Large intestine (tissue), 12 donors: ENCODE results near the gene SLC9A8. TPM values are rescaled to one million over a fixed set of nuclear protein-coding genes. Genes with fewer than 3 reads are reported as not detected.

ENCODE experiments used
- DNase-seq, 2 donors: peaks; one replicate each; pipeline versions ENCODE4 v3.0.0 to v3.0.0-alpha.2; 2013
- H3K27ac ChIP-seq: one replicate; pipeline ENCODE4 v1.5.1; 2013; ENCODE audit warnings: low read length
- H3K27me3 ChIP-seq: 2 replicates; pipeline ENCODE4 v1.6.1; 2013; ENCODE audit warnings: low read length; ENCODE audit not compliant: control insufficient read depth, insufficient read depth
- H3K36me3 ChIP-seq: 2 replicates; pipeline ENCODE4 v1.6.1; 2013; ENCODE audit warnings: low read length; ENCODE audit not compliant: control insufficient read depth, insufficient read depth
- H3K4me1 ChIP-seq: one replicate; pipeline ENCODE4 v1.6.1; 2013; ENCODE audit warnings: low read length; ENCODE audit not compliant: control insufficient read depth, insufficient read depth
- H3K4me3 ChIP-seq: one replicate; pipeline ENCODE4 v1.5.1; 2013; ENCODE audit warnings: low read length
- H3K9me3 ChIP-seq: one replicate; pipeline ENCODE4 v1.6.1; 2013; ENCODE audit warnings: mild to moderate bottlenecking, low read depth, low read length, moderate library complexity; ENCODE audit not compliant: control insufficient read depth
- WGBS: methylation state at CpG from one replicate; pipeline ENCODE4 v1.1.5; 2013; ENCODE audit warnings: low lambda C conversion rate; ENCODE audit not compliant: insufficient coverage; 5-methylcytosine and 5-hydroxymethylcytosine counted together
- long read RNA-seq, 11 donors: transcript quantifications; one replicate each; lab custom pipeline, GENCODE V29; 2026
- polyA plus RNA-seq: library from polyadenylated mRNA; unstranded; fragments of 120-200 nt; gene quantifications from one replicate; pipeline ENCODE4 v1.2.1, GENCODE V29; 2013

The SLC9A8 gene, protein sequence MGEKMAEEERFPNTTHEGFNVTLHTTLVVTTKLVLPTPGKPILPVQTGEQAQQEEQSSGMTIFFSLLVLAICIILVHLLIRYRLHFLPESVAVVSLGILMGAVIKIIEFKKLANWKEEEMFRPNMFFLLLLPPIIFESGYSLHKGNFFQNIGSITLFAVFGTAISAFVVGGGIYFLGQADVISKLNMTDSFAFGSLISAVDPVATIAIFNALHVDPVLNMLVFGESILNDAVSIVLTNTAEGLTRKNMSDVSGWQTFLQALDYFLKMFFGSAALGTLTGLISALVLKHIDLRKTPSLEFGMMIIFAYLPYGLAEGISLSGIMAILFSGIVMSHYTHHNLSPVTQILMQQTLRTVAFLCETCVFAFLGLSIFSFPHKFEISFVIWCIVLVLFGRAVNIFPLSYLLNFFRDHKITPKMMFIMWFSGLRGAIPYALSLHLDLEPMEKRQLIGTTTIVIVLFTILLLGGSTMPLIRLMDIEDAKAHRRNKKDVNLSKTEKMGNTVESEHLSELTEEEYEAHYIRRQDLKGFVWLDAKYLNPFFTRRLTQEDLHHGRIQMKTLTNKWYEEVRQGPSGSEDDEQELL
- polyA plus RNA-seq, result 11.3 TPM
- long read RNA-seq, donor 1, result 0 reads
- long read RNA-seq, donor 2, full-length matches to known transcripts, result 3 of 3 reads
- long read RNA-seq, donor 2, partial matches to known transcripts, result 0 of 3 reads
- long read RNA-seq, donor 2, other reads (novel, unspliced or antisense), result 0 of 3 reads
- long read RNA-seq, donor 3, full-length matches to known transcripts, result 1 of 1 reads
- long read RNA-seq, donor 3, partial matches to known transcripts, result 0 of 1 reads
- long read RNA-seq, donor 3, other reads (novel, unspliced or antisense), result 0 of 1 reads
- long read RNA-seq, donor 4, result 0 reads
- long read RNA-seq, donor 5, result 0 reads
- long read RNA-seq, donor 6, full-length matches to known transcripts, result 2 of 2 reads
- long read RNA-seq, donor 6, partial matches to known transcripts, result 0 of 2 reads
- long read RNA-seq, donor 6, other reads (novel, unspliced or antisense), result 0 of 2 reads
- long read RNA-seq, donor 7, full-length matches to known transcripts, result 1 of 1 reads
- long read RNA-seq, donor 7, partial matches to known transcripts, result 0 of 1 reads
- long read RNA-seq, donor 7, other reads (novel, unspliced or antisense), result 0 of 1 reads
- long read RNA-seq, donor 8, full-length matches to known transcripts, result 1 of 1 reads
- long read RNA-seq, donor 8, partial matches to known transcripts, result 0 of 1 reads
- long read RNA-seq, donor 8, other reads (novel, unspliced or antisense), result 0 of 1 reads
- long read RNA-seq, donor 9, full-length matches to known transcripts, result 3 of 3 reads
- long read RNA-seq, donor 9, partial matches to known transcripts, result 0 of 3 reads
- long read RNA-seq, donor 9, other reads (novel, unspliced or antisense), result 0 of 3 reads
- long read RNA-seq, donor 10, full-length matches to known transcripts, result 1 of 1 reads
- long read RNA-seq, donor 10, partial matches to known transcripts, result 0 of 1 reads
- long read RNA-seq, donor 10, other reads (novel, unspliced or antisense), result 0 of 1 reads
- long read RNA-seq, donor 11, full-length matches to known transcripts, result 2 of 2 reads
- long read RNA-seq, donor 11, partial matches to known transcripts, result 0 of 2 reads
- long read RNA-seq, donor 11, other reads (novel, unspliced or antisense), result 0 of 2 reads

DNA sequence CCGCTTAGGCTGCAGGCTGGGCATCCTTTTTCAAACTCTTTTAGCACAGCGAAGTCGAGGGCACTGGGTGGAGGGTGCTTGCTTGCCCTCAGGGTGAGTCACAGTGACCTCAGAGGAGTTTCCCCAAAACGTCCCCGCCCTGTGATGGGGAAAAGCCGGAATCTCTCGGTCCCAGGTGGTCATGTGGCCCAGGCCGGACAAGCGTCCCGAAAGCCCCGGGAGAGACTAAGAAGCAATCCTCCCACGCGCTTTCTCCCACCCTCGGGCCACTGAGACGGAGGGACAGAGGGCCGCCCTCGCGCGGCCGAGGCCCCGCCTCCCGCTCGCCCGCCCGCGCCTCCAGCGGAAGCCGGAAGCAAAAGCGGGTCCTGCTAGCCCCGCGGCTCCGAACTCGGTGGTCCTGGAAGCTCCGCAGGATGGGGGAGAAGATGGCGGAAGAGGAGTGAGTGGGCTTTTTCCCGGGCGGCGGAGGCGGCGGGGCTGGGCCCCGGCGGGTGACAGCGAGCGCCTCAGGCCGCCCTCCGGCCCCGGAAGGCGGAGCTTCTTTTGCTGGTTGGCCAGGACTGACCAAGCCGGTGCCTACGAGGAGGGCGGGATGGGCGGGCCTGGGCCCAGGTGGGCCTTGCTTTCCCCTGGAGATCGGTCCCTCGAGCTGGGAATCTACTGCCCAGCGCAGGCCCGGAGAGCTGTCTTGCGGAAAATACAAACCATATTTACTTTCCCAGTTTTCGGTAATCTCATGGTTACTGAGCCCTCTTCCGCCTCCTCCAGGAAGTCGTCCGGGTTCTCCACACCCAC is at the start of gene SLC9A8:
Gene SLC9A8 (plus strand): TSS at position 322 of the 798 bp plus-strand sequence. CDS start 95 bp downstream, at position 417.
- Histone ChIP-seq H3K27ac (peak within 1 kb of the TSS; percentile 83), H3K4me3 (peak within 1 kb of the TSS; percentile 85), H3K4me1 (peaks cover 9% of the 10 kb centered on the region), H3K9me3 (no peaks in the 10 kb centered on the region), H3K36me3 (peaks cover 12% of the 10 kb centered on the region), H3K27me3 (no peaks in the 10 kb centered on the region)
- WGBS, result no CpG with 5 or more reads among the region's 61 CpGs
- peak; percentile 88 to 93 for DNase-seq

DNA sequence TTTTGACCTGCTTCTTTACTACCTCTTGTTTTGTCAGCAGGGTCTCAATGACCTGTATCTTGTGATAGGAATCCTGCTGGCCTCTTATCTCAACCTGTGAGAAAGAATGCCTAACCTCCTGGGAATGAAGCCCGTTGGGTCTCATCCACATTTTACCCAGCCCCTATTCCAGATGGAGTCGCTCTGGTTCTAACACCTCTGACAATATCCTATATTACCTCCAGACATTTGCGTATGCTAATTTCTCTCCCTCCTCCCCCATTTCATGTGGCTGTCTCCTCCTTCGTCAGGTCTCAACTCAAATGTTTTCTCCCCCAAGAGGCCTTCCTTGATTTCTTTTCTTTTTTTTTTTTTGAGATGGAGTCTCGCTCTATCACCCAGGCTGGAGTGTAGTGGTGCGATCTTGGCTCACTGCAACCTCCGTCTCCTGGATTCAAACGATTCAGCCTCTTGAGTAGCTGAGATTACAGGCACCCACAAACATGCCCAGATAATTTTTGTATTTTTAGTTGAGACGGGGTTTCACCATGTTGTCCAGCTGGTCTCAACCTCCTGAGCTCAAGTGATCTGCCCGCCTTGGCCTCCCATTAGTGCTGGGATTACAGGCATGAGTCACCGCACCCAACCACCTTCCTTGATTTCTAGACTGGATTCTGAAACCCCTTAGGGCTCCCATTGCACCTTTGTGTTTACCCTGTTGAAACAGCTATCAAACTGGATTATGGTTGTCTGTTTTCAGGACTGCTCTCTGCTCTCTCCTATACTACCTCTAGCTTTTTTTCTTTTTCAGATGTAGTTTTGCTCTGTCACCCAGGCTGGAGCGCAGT is 49.5 kb upstream of the SLC9A8 start:
- peak in 1 of 2 donors; percentile 50 for DNase-seq
- H3K27me3 ChIP-seq, result no peaks in the 10 kb centered on the region
- no peaks in the 10 kb centered on the region for H3K36me3 ChIP-seq
- WGBS, result 65% methylated on average over 3 of the region's 12 CpGs
- no peaks in the 10 kb centered on the region for H3K9me3 ChIP-seq
- H3K4me1 ChIP-seq, result peaks cover 13% of the 10 kb centered on the region
- no peak overlapping the region for H3K4me3 ChIP-seq
- H3K27ac ChIP-seq, result no peak overlapping the region

DNA sequence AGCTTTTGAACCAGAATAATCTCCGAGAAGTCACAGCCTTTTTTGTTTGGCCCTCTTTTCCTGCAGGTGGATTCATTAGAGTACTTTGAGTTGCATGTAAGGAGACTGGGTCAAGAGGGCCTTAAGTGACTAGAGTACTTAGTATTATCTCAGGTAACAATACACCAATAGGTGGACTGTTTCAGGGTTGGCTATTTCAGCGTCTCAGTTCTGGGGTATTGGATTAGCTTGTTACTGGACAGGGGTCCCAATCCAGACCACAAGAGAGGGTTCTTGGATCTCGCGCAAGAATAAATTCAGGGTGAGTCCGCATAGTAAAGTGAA is 47.3 kb upstream of the SLC9A8 start:
- no peaks in the 10 kb centered on the region for H3K27me3 ChIP-seq
- H3K27ac ChIP-seq, result peak overlapping the region; percentile 76
- H3K4me3 ChIP-seq, result no peak overlapping the region
- DNase-seq, result no peak
- no peaks in the 10 kb centered on the region for H3K9me3 ChIP-seq
- peaks cover 26% of the 10 kb centered on the region for H3K4me1 ChIP-seq
- no peaks in the 10 kb centered on the region for H3K36me3 ChIP-seq
- WGBS, result 100% methylated on average over 2 of the region's 5 CpGs

DNA sequence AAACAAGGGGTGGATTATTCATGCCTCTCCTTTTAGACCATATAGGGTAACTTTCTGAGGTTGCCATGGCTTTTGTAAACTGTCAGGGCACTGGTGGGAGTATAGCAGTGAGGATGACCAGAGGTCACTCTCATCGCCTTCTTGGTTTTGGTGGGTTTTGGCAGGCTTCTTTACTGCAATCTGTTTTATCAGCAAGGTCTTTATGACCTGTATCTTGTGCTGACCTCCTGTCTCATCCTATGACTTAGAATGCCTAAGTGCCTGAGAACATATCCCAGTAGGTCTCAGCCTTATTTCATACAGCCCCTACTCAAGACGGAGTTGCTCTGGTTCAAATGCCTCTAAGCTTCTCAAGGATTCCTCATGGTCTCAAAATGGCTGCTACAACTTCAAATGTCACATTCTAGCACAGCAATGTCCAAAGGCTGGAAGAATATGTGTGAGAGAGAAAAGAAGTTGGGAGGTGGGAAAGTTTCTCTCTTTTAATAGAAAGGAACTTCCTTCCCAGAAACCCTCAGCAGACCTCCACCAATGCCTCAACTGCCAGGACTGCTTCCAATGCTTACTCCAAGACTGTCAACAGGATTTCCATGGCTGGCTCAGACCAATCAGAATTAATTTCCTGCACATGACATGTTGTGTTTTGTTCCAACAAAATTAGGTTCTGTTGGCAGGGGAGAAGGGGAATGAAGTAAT is 46.6 kb upstream of the SLC9A8 start:
- Histone ChIP-seq H3K27me3 (no peaks in the 10 kb centered on the region), H3K36me3 (no peaks in the 10 kb centered on the region), H3K4me1 (peaks cover 31% of the 10 kb centered on the region), H3K27ac (peak overlapping the region; percentile 76), H3K4me3 (no peak overlapping the region), H3K9me3 (no peaks in the 10 kb centered on the region)
- no peak for DNase-seq
- WGBS, result no CpG with 5 or more reads among the region's 2 CpGs

DNA sequence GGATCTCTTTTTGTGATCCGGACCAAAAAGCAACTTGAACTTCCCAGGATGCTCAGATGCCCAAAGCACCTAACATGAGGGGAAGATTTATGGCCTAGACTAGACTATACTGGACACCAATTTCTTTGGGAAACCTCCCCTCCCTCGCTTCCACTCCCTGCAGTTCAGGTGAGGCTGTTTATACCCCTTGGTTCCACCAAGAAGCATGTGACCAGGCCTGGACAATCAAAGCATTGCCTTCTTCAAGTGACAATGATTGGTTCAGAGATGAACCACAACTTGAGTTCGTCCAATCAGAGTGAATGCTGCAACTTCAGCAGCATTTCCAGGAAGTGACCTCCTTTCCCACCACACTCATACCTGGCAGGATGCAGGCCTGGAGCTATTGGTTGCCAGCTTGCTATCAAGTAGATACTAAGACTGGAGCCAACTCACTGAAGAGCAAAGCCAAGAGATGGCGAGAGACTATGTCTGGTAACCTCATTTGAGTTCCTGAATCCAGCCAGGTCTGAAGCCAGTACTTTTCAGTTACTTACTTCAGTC is 45.6 kb upstream of the SLC9A8 start:
- WGBS, result no CpG with 5 or more reads among the region's 4 CpGs
- no peaks in the 10 kb centered on the region for H3K27me3 ChIP-seq
- peaks cover 39% of the 10 kb centered on the region for H3K4me1 ChIP-seq
- no peaks in the 10 kb centered on the region for H3K36me3 ChIP-seq
- DNase-seq, result no peak
- H3K9me3 ChIP-seq, result no peaks in the 10 kb centered on the region
- H3K27ac ChIP-seq, result no peak overlapping the region
- H3K4me3 ChIP-seq, result no peak overlapping the region

DNA sequence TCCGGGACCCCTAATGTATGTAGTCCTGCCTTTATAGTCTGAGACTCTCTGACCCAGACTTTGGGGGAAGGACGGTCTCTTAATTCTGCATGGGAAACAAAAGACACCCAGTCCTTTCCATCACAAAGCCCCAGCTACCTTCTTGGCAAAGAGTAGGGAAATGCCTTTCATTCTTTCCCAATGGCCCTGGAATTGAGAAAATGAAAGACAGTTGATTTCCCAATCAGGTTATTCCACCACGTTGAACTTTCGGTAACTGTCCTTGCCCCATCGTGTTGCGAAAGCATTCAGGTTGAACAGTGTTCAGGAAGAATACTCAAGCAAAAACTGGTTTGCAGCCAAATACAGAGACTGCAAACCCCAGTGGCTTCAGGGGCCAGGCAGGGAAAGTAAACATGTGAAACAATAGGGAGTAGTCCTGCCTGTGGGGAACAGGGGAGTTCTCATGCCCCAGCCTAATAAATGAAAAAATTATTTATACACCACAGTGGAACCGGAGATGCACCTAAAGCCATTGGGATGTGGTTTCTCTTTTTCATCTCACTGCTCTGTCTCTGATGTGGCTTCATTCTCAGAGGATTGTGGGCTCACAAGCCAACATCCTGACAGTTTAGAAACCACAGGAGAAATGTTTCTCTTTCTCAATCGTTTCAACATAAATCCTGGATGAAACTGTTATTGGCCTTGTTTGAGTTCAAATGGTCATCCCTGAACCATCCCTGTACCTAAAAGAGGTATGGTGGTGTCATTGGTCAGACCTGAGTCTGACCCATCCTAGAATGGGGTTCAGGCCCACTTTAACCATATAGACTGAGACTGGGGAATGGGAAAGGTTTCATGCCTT is 44.2 kb upstream of the SLC9A8 start:
- Histone ChIP-seq H3K4me1 (peaks cover 44% of the 10 kb centered on the region), H3K9me3 (no peaks in the 10 kb centered on the region)
- no CpG with 5 or more reads among the region's 8 CpGs for WGBS

DNA sequence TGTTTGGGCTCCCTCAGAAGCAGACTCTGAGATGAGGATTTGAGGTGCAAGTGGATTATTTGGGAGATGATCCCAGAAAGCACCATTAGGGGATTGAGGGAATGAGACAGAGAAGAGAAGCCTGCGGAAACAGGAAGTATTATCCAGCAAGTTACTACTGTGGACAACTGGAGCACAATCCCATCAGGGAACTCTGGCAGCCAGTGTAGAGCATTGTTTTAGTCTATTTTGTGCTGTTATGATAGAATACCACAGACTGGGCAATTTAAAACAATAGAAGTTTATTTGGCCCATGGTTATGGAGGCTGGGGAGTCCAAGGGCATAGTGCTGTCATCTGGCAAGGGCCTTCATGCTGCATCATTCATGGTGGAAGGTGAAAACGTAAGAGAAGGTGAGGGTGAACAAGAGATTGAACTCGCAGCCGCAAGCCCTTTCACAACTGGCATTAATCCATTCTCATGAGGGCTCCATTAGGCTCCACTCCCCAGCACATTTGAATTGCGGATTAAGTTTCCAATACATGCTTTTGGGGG is 43.5 kb upstream of the SLC9A8 start:
- H3K36me3 ChIP-seq, result no peaks in the 10 kb centered on the region
- WGBS, result 100% methylated on average over 1 of the region's 5 CpGs
- H3K9me3 ChIP-seq, result no peaks in the 10 kb centered on the region
- H3K4me1 ChIP-seq, result peaks cover 44% of the 10 kb centered on the region
- H3K27me3 ChIP-seq, result no peaks in the 10 kb centered on the region
- no peak overlapping the region for H3K4me3 ChIP-seq
- peak overlapping the region; percentile 86 for H3K27ac ChIP-seq
- no peak for DNase-seq

More for the DNA sequence above, 44.2 kb upstream of the SLC9A8 start:
- Histone ChIP-seq H3K27me3 (no peaks in the 10 kb centered on the region), H3K36me3 (no peaks in the 10 kb centered on the region), H3K4me3 (no peak overlapping the region), H3K27ac (peak overlapping the region; percentile 86)
- peak; percentile 85 to 92 for DNase-seq
